ENCODE measurements around the gene ZNF428. TPM values are rescaled to one million over a fixed set of nuclear protein-coding genes. Genes with fewer than 3 reads are reported as not detected.
A peak's percentile ranks its signal among the peaks of the same experiment; 100 is the strongest.
"Not testable (repeated sequence)": the region's sequence is repeated elsewhere in the genome, so short reads cannot be mapped to it uniquely, and the experiment has no call there.

ZNF428 gene
- total RNA-seq, 2 experiments from 2014 or later: 28.5 to 98.1 TPM

GRCh38 chr19:43651758-43652545, 32.5 kb upstream of the ZNF428 start:
- Histone ChIP-seq H3K4me1 (ENCODE audit: insufficient read depth, low read length, poor library complexity, severe bottlenecking) (no peaks in the 10 kb centered on the region), H3K4me2 (ENCODE audit: low read length) (no peak overlapping the region), H4K20me1 (ENCODE audit: insufficient read depth, low read length) (no peaks in the 10 kb centered on the region), H3K79me2 (ENCODE audit: insufficient read depth, low read depth, low read length) (no peaks in the 10 kb centered on the region), H3K9me3 (ENCODE audit: low read length) (no peaks in the 10 kb centered on the region), H3K36me3 (ENCODE audit: insufficient read depth, low read length) (no peaks in the 10 kb centered on the region), H2AFZ (ENCODE audit: low read length) (peak overlapping the region; percentile 88), H3K9me2 (ENCODE audit: insufficient read depth, low read length) (no peaks in the 10 kb centered on the region), H3K27ac (ENCODE audit: low read depth, low read length, poor library complexity, severe bottlenecking) (no peak overlapping the region), H3K4me3 (ENCODE audit: low read depth, low read length, poor library complexity, severe bottlenecking) (no peak overlapping the region)
- CTCF ChIA-PET (ENCODE audit: unreplicated experiment): interaction anchor here (1.0 kb wide), 1 partner anchor 16 kb away, joined by 3 read pairs; no protein-coding TSS in a partner anchor
- POLR2A ChIA-PET: interaction anchor here (0.9 to 1.0 kb wide), 2 partner anchors 14 to 17 kb away, joined by 3 to 4 read pairs; no protein-coding TSS in a partner anchor
- TF ChIP-seq EZH2phosphoT487 (IDR thresholded peaks at IDR 0.05; ENCODE audit: borderline replicate concordance, low read depth, low read length) (no peak), CTCF (conservative IDR thresholded peaks at IDR 0.05; ENCODE audit: low read length) (peak; percentile 88)
- BruUV-seq (replicated peaks): no TSS peak
- DNase-seq (ENCODE audit: low spot score): peak; percentile 79
- intact Hi-C loops (cut with micrococcal nuclease; ENCODE audit: unreplicated experiment): no loop called here

GRCh38 chr19:43650276-43650675, 30.8 kb upstream of the ZNF428 start:
- H3K79me2 ChIP-seq (ENCODE audit: insufficient read depth, low read depth, low read length); BruUV-seq (replicated peaks); CTCF ChIA-PET (ENCODE audit: unreplicated experiment); H3K9me3 ChIP-seq (ENCODE audit: low read length); H3K36me3 ChIP-seq (ENCODE audit: insufficient read depth, low read length); H4K20me1 ChIP-seq (ENCODE audit: insufficient read depth, low read length); H2AFZ ChIP-seq (ENCODE audit: low read length); H3K4me2 ChIP-seq (ENCODE audit: low read length); intact Hi-C loops (cut with micrococcal nuclease; ENCODE audit: unreplicated experiment); POLR2A ChIA-PET; H3K27ac ChIP-seq (ENCODE audit: low read depth, low read length, poor library complexity, severe bottlenecking); H3K4me1 ChIP-seq (ENCODE audit: insufficient read depth, low read length, poor library complexity, severe bottlenecking); H3K4me3 ChIP-seq (ENCODE audit: low read depth, low read length, poor library complexity, severe bottlenecking); DNase-seq (ENCODE audit: low spot score); H3K9me2 ChIP-seq (ENCODE audit: insufficient read depth, low read length): not testable (repeated sequence)

- Histone ChIP-seq H2AFZ (ENCODE audit: low read length) (no peak overlapping the region), H4K20me1 (ENCODE audit: insufficient read depth, low read length) (no peaks in the 10 kb centered on the region), H3K4me1 (ENCODE audit: insufficient read depth, low read length, poor library complexity, severe bottlenecking) (no peaks in the 10 kb centered on the region), H3K4me3 (ENCODE audit: low read depth, low read length, poor library complexity, severe bottlenecking) (no peak overlapping the region), H3K4me2 (ENCODE audit: low read length) (no peak overlapping the region), H3K9me3 (ENCODE audit: low read length) (no peaks in the 10 kb centered on the region), H3K36me3 (ENCODE audit: insufficient read depth, low read length) (no peaks in the 10 kb centered on the region), H3K27ac (ENCODE audit: low read depth, low read length, poor library complexity, severe bottlenecking) (no peak overlapping the region), H3K9me2 (ENCODE audit: insufficient read depth, low read length) (no peaks in the 10 kb centered on the region), H3K79me2 (ENCODE audit: insufficient read depth, low read depth, low read length) (no peaks in the 10 kb centered on the region)
- CTCF ChIA-PET (ENCODE audit: unreplicated experiment): no interaction called here
- TF ChIP-seq EZH2phosphoT487 (IDR thresholded peaks at IDR 0.05; ENCODE audit: borderline replicate concordance, low read depth, low read length): no peak
- no peak for TF ChIP-seq CTCF (conservative IDR thresholded peaks at IDR 0.05; ENCODE audit: low read length)
- intact Hi-C loops (cut with micrococcal nuclease; ENCODE audit: unreplicated experiment): no loop called here
- DNase-seq (ENCODE audit: low spot score): no peak
- POLR2A ChIA-PET: interaction anchor here (0.6 kb wide), 1 partner anchor 152 kb away, joined by 3 read pairs; no protein-coding TSS in a partner anchor
- BruUV-seq (replicated peaks): no TSS peak
These were observed 30.1 kb upstream of the ZNF428 start for GRCh38 chr19:43649514-43649913.
